Lower leg skin (tissue), 3 donors: ENCODE data around the gene DAAM1.

Experiments
- CTCF ChIP-seq, 3 donors: fragments of 450-650 bp; IDR thresholded peaks; one replicate each; pipeline ENCODE4 v1.5.1; 2016; ENCODE audit warnings: antibody characterized with exemption in 3 of 3, mild to moderate bottlenecking in 3 of 3, moderate library complexity in 2 of 3
- POLR2A ChIP-seq, 2 donors: fragments of 450-650 bp; IDR thresholded peaks; one replicate each; pipeline ENCODE4 v1.6.1; 2016 to 2017; ENCODE audit warnings: antibody characterized with exemption in 2 of 2, mild to moderate bottlenecking in 1 of 2, moderate library complexity in 1 of 2

GRCh38 chr14:59347511-59347900, 159.0 kb downstream of the DAAM1 start:
- TF ChIP-seq CTCF (IDR thresholded peaks at IDR 0.05), result no peak
- TF ChIP-seq POLR2A (IDR thresholded peaks at IDR 0.05), result no peak
